ENCODE results near the gene ATG2B. TPM values are rescaled to one million over a fixed set of nuclear protein-coding genes. Genes with fewer than 3 reads are reported as not detected.

Gene ATG2B
- total RNA-seq, 2 donors from 2014 or later, result 18.3 to 20.5 TPM

- Mint-ChIP-seq H3K36me3 (ENCODE audit: low read depth) (no peaks in the 10 kb centered on the region), H3K27ac (no peak overlapping the region), H3K4me1 (no peaks in the 10 kb centered on the region), H3K27me3 (peaks cover 11% of the 10 kb centered on the region), H3K4me3 (no peak overlapping the region), H3K9me3 (no peaks in the 10 kb centered on the region)
- no peak for ATAC-seq (replicated peaks)
Observed at GRCh38 chr14:96267336-96267735, 95.8 kb downstream of the ATG2B start.

GRCh38 chr14:96265383-96266095 is 97.6 kb downstream of the ATG2B start:
- Mint-ChIP-seq H3K9me3 (no peaks in the 10 kb centered on the region), H3K4me3 (no peak overlapping the region), H3K4me1 (no peaks in the 10 kb centered on the region), H3K27me3 (peaks cover 17% of the 10 kb centered on the region), H3K36me3 (ENCODE audit: low read depth) (no peaks in the 10 kb centered on the region), H3K27ac (no peak overlapping the region)
- no peak for ATAC-seq (replicated peaks)

- Mint-ChIP-seq H3K27ac (no peak overlapping the region), H3K4me3 (no peak overlapping the region), H3K36me3 (ENCODE audit: low read depth) (no peaks in the 10 kb centered on the region), H3K4me1 (no peaks in the 10 kb centered on the region), H3K27me3 (peaks cover 18% of the 10 kb centered on the region), H3K9me3 (no peaks in the 10 kb centered on the region)
- no peak for ATAC-seq (replicated peaks)
Observed at GRCh38 chr14:96264853-96265252, 98.3 kb downstream of the ATG2B start.

- H3K4me1 Mint-ChIP-seq, result no peaks in the 10 kb centered on the region
- no peaks in the 10 kb centered on the region for H3K9me3 Mint-ChIP-seq
- H3K27me3 Mint-ChIP-seq, result peaks cover 18% of the 10 kb centered on the region
- H3K27ac Mint-ChIP-seq, result no peak overlapping the region
- H3K36me3 Mint-ChIP-seq (ENCODE audit: low read depth), result no peaks in the 10 kb centered on the region
- no peak for ATAC-seq (replicated peaks)
- no peak overlapping the region for H3K4me3 Mint-ChIP-seq
Observed at GRCh38 chr14:96264200-96264553, 99.0 kb downstream of the ATG2B start.

- no peaks in the 10 kb centered on the region for H3K9me3 Mint-ChIP-seq
- no peaks in the 10 kb centered on the region for H3K36me3 Mint-ChIP-seq (ENCODE audit: low read depth)
- ATAC-seq (replicated peaks), result no peak
- peaks cover 18% of the 10 kb centered on the region for H3K27me3 Mint-ChIP-seq
- H3K4me1 Mint-ChIP-seq, result no peaks in the 10 kb centered on the region
- no peak overlapping the region for H3K27ac Mint-ChIP-seq
- no peak overlapping the region for H3K4me3 Mint-ChIP-seq
Observed at GRCh38 chr14:96263347-96264199, 99.6 kb downstream of the ATG2B start.

GRCh38 chr14:96261772-96262655 is 101.1 kb downstream of the ATG2B start:
- no peaks in the 10 kb centered on the region for H3K9me3 Mint-ChIP-seq
- no peak for ATAC-seq (replicated peaks)
- no peaks in the 10 kb centered on the region for H3K4me1 Mint-ChIP-seq
- peaks cover 23% of the 10 kb centered on the region for H3K27me3 Mint-ChIP-seq
- H3K36me3 Mint-ChIP-seq (ENCODE audit: low read depth), result no peaks in the 10 kb centered on the region
- H3K27ac Mint-ChIP-seq, result no peak overlapping the region
- no peak overlapping the region for H3K4me3 Mint-ChIP-seq

GRCh38 chr14:96261053-96261452 is 102.1 kb downstream of the ATG2B start:
- Mint-ChIP-seq H3K4me3 (no peak overlapping the region), H3K4me1 (no peaks in the 10 kb centered on the region), H3K27ac (no peak overlapping the region), H3K9me3 (no peaks in the 10 kb centered on the region), H3K27me3 (peaks cover 19% of the 10 kb centered on the region), H3K36me3 (ENCODE audit: low read depth) (no peaks in the 10 kb centered on the region)
- ATAC-seq (replicated peaks), result no peak

- no peaks in the 10 kb centered on the region for H3K36me3 Mint-ChIP-seq (ENCODE audit: low read depth)
- no peak for ATAC-seq (replicated peaks)
- no peaks in the 10 kb centered on the region for H3K9me3 Mint-ChIP-seq
Observed at GRCh38 chr14:96260341-96260821, 102.8 kb downstream of the ATG2B start.

GRCh38 chr14:96257900-96258299 is 105.2 kb downstream of the ATG2B start:
- H3K4me1 Mint-ChIP-seq, result no peaks in the 10 kb centered on the region
- no peak overlapping the region for H3K4me3 Mint-ChIP-seq
- ATAC-seq (replicated peaks), result no peak
- no peaks in the 10 kb centered on the region for H3K36me3 Mint-ChIP-seq (ENCODE audit: low read depth)
- no peaks in the 10 kb centered on the region for H3K9me3 Mint-ChIP-seq
- no peak overlapping the region for H3K27ac Mint-ChIP-seq
- H3K27me3 Mint-ChIP-seq, result peaks cover 32% of the 10 kb centered on the region

More at GRCh38 chr14:96260341-96260821, 102.8 kb downstream of the ATG2B start:
- Mint-ChIP-seq H3K27me3 (peaks cover 18% of the 10 kb centered on the region), H3K4me1 (no peaks in the 10 kb centered on the region), H3K4me3 (no peak overlapping the region), H3K27ac (no peak overlapping the region)

GRCh38 chr14:96257056-96257455 is 106.1 kb downstream of the ATG2B start:
- Mint-ChIP-seq H3K27me3 (peaks cover 37% of the 10 kb centered on the region), H3K36me3 (ENCODE audit: low read depth) (no peaks in the 10 kb centered on the region), H3K4me3 (no peak overlapping the region), H3K9me3 (no peaks in the 10 kb centered on the region), H3K4me1 (no peaks in the 10 kb centered on the region), H3K27ac (no peak overlapping the region)
- ATAC-seq (replicated peaks), result no peak

GRCh38 chr14:96256407-96256806 is 106.7 kb downstream of the ATG2B start:
- ATAC-seq (replicated peaks), result no peak
- no peaks in the 10 kb centered on the region for H3K9me3 Mint-ChIP-seq
- H3K36me3 Mint-ChIP-seq (ENCODE audit: low read depth), result no peaks in the 10 kb centered on the region
- peaks cover 44% of the 10 kb centered on the region for H3K27me3 Mint-ChIP-seq
- no peak overlapping the region for H3K27ac Mint-ChIP-seq
- no peaks in the 10 kb centered on the region for H3K4me1 Mint-ChIP-seq
- H3K4me3 Mint-ChIP-seq, result no peak overlapping the region

GRCh38 chr14:96255501-96256366 is 107.4 kb downstream of the ATG2B start, which contains the start of gene BDKRB1:
Gene BDKRB1 (plus strand): TSS chr14:96256210. CDS start chr14:96263683, 7,473 bp downstream.
- no peaks in the 10 kb centered on the region for H3K4me1 Mint-ChIP-seq
- no peak within 1 kb of the TSS for H3K27ac Mint-ChIP-seq
- no peaks in the 10 kb centered on the region for H3K36me3 Mint-ChIP-seq (ENCODE audit: low read depth)
- no peaks in the 10 kb centered on the region for H3K9me3 Mint-ChIP-seq
- ATAC-seq (replicated peaks), result no peak
- peaks cover 41% of the 10 kb centered on the region for H3K27me3 Mint-ChIP-seq
- H3K4me3 Mint-ChIP-seq, result no peak within 1 kb of the TSS

- H3K36me3 Mint-ChIP-seq (ENCODE audit: low read depth), result no peaks in the 10 kb centered on the region
- no peak overlapping the region for H3K4me3 Mint-ChIP-seq
- no peak for ATAC-seq (replicated peaks)
- H3K27ac Mint-ChIP-seq, result no peak overlapping the region
- H3K9me3 Mint-ChIP-seq, result no peaks in the 10 kb centered on the region
- H3K27me3 Mint-ChIP-seq, result peaks cover 41% of the 10 kb centered on the region
- H3K4me1 Mint-ChIP-seq, result no peaks in the 10 kb centered on the region
Observed at GRCh38 chr14:96254687-96255086, 108.5 kb downstream of the ATG2B start.

All from activated T-helper 17 cell treated with anti-CD3 and anti-CD28 coated beads, Interleukin-2, amount 50 U/mL, for 72 hours (primary cell).